ENCODE results near the gene CD38.
"Not testable (repeated sequence)": the region's sequence is repeated elsewhere in the genome, so short reads cannot be mapped to it uniquely, and the experiment has no call there.

CD38 gene

GRCh38 chr4:15758294-15758693, 19.8 kb upstream of the CD38 start:
- in situ Hi-C loops (cut with HindIII; ENCODE audit: low sequenced_read_pairs) = no loop called here

DNA sequence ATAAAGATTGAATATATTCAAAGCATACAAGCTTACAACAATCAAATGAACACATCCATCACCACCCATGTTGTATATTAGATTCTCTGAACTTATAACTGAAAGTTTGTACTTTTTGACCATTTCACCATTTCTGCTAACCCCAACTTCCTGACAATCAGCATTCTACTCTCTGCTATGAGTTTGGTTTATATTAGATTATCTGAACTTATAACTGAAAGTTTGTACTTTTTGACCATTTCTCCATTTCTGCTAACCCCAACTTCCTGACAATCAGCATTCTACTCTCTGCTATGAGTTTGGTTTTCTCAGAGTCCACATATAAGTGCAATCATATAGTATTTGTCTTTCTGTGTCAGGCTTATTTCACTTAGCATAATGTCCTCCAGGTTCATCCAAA, 15.7 kb upstream of the CD38 start:
- in situ Hi-C loops (cut with HindIII; ENCODE audit: low sequenced_read_pairs) = not testable (repeated sequence)

DNA sequence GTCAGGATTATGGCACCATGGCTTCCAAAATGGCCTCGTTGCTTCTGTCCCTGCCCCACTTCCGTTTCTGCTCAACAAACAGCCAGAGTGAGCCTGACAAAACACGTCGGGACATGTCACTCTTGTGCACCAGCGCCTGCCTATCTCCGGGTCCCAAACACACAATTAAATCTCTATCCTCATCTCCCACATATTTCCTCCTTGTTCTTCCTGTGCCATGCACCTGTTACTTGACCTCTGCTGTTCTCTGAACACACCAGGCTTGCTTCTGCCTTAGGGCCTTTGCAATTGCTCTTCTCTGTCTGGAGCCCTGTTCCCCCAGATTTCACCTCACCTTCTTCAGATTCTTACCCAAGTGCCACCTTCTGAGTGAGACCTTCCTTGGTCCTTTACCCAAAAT, 12.7 kb upstream of the CD38 start:
- in situ Hi-C loops (cut with HindIII; ENCODE audit: low sequenced_read_pairs) = no loop called here

DNA sequence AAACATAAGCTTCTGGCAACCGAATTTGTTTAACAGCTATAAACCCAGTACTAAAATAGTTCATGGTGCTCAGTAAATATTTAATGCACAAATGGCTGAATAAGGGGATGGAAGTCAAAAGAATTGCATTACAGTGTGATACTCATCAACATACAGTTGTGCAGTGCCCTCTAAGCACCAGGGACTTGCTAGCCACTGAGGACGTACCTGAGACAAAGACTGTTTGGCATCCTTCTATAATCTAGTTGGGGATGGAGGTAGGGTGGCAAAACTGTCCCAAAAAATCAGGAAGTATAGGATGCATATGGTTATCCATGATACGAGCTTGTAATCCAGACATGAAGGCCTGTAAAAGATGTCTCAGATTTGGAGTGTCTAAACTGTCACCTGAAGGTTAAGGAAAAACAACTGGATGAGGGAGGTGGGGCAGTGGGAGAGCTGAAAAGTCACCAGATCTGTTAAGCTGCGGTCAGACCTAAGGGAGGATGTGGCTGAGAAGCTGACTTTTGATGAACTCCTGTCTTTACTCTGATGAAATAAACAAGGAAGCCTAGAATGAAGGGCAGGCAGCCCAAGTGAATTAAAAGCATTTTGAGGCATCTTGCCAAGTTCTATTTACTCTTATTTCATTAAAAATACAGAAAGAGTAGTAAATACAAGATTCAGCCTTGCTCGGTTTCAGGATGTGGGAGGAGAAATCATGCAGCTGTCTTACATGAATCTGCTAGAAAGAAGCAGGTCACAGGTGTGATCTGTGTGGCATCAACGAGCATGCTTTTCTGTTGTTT, 12.0 kb upstream of the CD38 start:
- in situ Hi-C loops (cut with HindIII; ENCODE audit: low sequenced_read_pairs) = no loop called here

DNA sequence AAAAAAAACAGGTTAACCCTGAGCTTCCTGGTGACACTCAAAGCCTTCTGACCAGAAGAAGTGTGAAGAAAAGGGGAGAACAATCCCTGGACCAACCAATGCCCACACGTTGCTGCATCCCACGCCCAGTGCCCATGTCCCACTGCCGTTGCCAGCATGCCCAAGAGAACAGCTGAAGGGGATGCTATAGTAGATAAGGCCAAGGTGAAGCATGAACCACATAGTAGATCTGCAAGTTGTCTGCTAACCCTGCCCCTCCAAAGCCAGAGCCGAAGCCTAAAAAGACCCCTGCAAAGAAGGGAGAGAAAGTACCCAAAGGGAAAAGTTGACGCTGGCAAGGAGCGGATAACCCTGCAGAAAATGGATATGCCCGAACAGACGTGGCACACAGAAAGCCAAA, 11.3 kb upstream of the CD38 start:
- in situ Hi-C loops (cut with HindIII; ENCODE audit: low sequenced_read_pairs) = no loop called here

DNA sequence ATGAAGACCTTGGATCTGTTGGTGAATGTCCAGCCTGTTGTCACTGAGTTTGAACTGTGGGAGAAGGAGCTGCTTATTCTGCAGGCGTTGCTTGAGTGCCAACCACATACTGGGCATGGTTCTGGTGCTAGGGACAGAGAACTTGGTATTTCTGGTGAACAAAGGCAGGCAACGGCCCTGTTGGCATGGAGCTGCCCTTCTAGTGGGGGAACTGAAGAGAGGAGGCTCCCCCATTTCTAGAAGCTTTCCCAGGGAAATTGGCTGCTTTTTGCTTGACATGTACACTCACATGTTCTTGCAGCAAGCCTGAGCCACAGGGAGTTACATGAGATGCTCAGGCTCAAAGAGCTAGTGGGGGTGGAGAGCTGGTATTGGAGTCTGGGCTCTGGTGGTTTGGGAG, 8.9 kb upstream of the CD38 start:
- in situ Hi-C loops (cut with HindIII; ENCODE audit: low sequenced_read_pairs) = no loop called here

- in situ Hi-C loops (cut with HindIII; ENCODE audit: low sequenced_read_pairs) = no loop called here
Measured at GRCh38 chr4:15771216-15772058, 6.7 kb upstream of the CD38 start.

GRCh38 chr4:15774020-15774420, 4.1 kb upstream of the CD38 start:
- in situ Hi-C loops (cut with HindIII; ENCODE audit: low sequenced_read_pairs) = no loop called here

DNA sequence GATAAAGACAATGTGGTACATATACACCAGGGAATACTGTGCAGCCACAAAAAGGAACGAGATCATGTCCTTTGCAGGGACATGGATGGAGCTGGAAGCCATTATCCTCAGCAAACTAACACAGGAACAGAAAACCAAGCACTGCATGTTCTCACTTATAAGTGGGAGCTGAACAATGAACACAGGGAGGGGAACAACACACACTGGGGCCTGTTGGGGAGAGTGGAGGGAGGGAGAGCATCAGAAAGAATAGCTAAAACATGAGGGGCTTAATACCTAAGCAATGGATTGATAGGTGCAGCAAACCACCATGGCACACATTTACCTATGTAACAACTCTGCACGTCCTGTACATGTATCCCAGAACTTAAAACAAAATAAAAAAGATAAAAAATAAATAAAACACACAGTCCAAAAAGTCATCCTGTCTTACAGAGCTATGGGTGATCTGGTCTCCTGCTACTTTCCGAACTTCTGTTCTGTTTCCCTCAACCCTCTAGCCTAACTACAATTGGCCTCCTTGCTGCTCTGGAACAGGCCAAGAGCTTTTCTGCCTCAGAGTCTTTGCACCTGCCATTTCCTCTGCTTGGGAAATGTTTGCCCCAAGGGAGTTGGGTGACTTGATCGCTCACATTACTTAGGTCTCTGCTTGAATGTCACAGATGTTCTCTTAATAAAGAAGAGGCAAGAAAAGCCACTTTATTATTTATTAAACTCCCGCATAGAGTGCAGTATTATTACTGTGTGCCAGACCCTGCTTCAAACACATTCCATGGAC, 1.1 kb upstream of the CD38 start:
- in situ Hi-C loops (cut with HindIII; ENCODE audit: low sequenced_read_pairs) = no loop called here

DNA sequence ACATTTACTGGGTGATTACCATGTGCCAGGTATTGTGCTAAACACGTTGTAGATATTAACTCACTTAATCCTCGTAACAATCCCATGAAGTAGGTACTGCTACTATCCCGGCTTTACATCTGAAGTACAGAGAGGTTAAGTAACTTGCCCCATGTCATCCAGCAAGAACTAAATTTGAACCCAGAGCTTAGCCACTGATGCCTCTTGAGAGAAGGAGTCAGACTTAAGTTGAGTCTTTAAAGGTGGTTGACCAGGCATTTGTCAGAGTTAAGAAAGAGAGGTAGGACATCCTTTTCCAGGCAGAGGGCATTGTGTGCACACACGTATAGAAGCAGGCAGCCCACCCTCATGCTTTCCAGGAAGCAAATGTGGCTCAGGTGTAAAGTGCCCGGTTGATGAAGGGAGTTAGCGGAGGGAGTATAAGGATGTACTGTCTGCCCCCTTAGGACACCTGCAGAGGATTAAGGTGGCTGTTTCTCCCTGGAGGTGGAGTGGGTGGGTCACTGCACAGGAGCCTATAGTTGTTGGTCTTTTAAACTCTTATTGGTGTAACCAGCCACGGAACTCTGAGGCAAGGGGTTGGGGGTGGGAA, 335 bp upstream of the CD38 start:
- in situ Hi-C loops (cut with HindIII; ENCODE audit: low sequenced_read_pairs) = no loop called here

- in situ Hi-C loops (cut with HindIII; ENCODE audit: low sequenced_read_pairs) = no loop called here
Measured at GRCh38 chr4:15779306-15779705, 1.2 kb downstream of the CD38 start.

DNA sequence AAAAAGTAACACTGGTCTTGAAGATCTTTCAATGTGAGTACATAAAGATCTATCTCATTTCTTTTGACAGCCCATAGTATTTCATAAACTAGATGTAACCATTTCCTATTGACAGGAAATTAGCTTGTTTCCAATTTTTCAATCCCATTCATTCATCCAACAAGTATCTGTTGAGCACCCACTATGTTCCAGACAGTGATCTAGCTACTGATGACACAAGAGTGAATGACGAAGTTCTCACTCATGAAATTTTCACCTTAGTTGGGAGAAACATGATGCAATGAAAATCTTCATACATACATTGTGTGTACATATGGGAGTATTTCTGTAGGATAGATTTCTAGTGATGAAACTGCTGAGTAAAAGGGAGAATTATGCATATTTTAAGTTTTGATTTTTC, 1.7 kb downstream of the CD38 start:
- in situ Hi-C loops (cut with HindIII; ENCODE audit: low sequenced_read_pairs) = no loop called here

- in situ Hi-C loops (cut with HindIII; ENCODE audit: low sequenced_read_pairs) = no loop called here
Measured at GRCh38 chr4:15781427-15782095, 3.4 kb downstream of the CD38 start.

- in situ Hi-C loops (cut with HindIII; ENCODE audit: low sequenced_read_pairs) = no loop called here
Measured at GRCh38 chr4:15783676-15784075, 5.5 kb downstream of the CD38 start.

- in situ Hi-C loops (cut with HindIII; ENCODE audit: low sequenced_read_pairs) = no loop called here
Measured at GRCh38 chr4:15784959-15785634, 7.0 kb downstream of the CD38 start.

DNA sequence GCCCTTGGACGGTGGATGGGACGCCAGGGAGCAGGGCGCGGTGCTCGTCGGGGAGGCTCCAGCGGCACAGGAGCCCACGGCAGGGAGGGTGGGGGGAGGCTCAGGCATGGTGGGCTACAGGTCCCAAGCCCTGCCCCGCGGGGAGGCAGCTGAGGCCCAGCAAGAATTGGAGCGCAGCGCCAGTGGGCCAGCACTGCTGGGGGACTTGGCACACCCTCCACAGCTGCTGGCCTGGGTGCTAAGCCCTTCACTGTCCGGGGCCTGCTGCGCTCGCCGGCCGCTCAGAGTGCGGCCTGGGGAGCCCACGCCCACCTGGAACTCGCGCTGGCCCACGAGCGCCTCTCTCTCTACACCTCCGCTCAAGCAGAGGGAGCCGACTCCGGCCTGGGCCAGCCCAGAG, 8.6 kb downstream of the CD38 start:
- in situ Hi-C loops (cut with HindIII; ENCODE audit: low sequenced_read_pairs) = no loop called here

DNA sequence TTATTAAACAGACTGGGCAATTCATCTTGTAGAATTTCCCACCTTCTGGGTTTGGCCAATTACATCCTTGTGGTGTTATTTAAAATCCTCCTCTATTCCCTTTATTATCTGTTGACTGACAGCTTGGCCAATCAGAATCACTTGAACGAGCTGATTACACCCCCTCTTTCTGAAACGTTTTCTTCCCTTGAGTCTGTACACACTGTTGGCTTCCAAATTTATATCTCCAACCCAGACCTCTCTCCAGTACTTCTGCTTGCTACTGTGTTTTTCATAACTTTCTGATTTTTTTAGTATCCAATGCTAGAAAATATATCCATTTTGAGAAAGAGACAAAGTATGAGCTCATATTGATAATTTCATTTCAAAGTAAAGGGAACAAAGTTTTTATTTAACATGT, 14.8 kb downstream of the CD38 start:
- in situ Hi-C loops (cut with HindIII; ENCODE audit: low sequenced_read_pairs) = no loop called here

- in situ Hi-C loops (cut with HindIII; ENCODE audit: low sequenced_read_pairs) = no loop called here
Measured at GRCh38 chr4:15793506-15794363, 15.6 kb downstream of the CD38 start.

- in situ Hi-C loops (cut with HindIII; ENCODE audit: low sequenced_read_pairs) = no loop called here
Measured at GRCh38 chr4:15794426-15794825, 16.3 kb downstream of the CD38 start.

All from DLD1 (cell line).